DMS114 treated with DMSO at 0.1 percent for 48 hours (cell line): ENCODE measurements around the gene STK11.

Source experiments
- DNase-seq: peaks from one replicate; lab custom pipeline; 2025; ENCODE audit not compliant: unreplicated experiment; lab: John Stamatoyannopoulos, UW

Gene STK11

DNA sequence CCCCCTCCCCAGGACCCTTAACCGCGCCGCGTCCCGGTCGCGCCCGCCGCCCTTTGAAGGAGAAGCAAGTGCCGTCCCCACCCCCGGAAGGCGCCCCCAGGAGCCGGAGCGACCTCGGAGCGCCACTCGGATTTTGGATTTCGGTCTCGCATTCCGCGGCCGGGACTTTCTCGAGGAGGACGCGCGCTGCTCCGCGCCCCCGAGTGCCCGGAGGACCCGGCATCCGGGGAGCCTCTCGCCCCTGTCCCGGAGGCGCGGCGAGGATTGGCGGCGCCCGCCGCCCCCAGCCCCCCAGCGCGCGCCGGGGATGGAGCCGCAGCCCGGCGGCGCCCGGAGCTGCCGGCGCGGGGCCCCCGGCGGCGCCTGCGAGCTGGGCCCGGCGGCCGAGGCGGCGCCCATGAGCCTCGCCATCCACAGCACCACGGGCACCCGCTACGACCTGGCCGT lies 44.4 kb downstream of the STK11 start:
- DNase-seq = no peak

DNA sequence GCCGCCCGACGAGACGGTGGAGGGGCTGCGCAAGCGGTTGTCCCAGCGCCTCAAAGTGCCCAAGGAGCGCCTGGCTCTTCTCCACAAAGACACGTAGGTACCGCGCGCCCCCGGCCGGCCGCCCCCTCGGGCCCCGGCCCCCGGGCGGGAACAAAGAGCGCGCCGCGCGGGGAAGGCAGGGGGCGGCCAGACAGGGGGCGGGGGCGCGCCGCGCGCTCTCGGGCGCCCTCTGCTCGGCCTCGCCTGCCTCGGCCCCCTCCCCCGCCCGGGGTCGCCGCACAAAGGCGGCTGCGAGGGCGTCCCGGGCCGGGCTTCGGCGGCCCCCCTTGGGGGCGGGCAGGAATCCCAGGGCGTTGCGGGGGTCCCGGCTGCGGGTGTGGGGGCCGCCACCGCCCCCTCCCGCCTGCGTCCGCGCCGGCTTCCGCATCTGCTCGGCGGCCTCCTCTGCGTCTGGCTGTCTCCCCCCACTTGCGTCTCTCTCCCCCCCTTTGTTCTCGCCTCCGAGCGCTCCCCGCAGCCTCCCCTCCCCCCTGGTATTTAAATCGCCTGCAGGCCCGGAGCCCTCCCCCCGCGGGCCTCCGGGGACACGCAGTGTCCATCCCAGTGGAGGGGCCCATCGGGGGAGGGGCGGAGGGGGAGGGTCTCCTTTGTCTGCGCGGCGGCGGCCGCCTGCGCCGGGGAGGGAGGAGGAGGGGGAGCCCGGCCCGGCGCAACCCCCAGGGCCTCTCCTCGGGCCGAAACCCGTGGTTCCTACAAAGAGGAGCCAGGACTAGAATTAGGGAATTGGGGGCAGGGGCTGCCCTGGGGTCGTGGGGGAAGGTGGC lies 45.1 kb downstream of the STK11 start:
- DNase-seq = no peak

GRCh38 chr19:1251330-1252220 lies 46.0 kb downstream of the STK11 start:
- no peak for DNase-seq

DNA sequence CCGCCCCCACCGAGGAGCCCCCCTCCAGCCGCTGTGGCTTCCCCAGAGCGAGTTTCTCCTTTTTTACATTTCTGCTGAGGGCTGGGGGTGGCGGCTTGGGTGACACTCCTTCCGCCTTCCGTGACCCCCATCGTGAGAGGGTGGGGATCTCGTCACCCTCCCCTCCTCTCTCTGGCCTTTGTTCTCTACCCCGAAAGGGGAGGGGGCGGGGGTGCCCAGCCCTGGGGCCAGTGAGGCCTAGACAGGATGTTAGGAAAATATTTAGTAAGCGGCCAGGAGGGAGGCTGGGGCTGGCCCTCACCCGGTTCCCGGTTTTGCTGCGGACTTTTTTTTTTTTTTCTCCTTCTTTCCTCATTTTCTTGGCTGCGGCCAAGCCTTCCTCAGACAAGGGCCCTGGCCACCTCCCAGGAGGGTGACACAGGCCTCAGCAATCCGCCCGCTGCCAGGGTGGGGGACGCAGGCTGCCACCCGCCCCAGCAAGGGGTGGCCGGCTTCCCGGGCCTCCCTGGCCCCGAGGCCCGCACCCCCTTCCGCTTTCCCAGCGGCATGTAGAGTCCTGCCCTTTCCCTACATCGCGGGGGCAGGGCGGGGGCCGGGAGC lies 46.7 kb downstream of the STK11 start:
- no peak for DNase-seq

- no peak for DNase-seq
Measured at GRCh38 chr19:1252821-1253513, 47.4 kb downstream of the STK11 start.

- DNase-seq = no peak
Measured at GRCh38 chr19:1253514-1254080, 48.0 kb downstream of the STK11 start.

GRCh38 chr19:1254081-1254527 lies 48.5 kb downstream of the STK11 start:
- DNase-seq = no peak

DNA sequence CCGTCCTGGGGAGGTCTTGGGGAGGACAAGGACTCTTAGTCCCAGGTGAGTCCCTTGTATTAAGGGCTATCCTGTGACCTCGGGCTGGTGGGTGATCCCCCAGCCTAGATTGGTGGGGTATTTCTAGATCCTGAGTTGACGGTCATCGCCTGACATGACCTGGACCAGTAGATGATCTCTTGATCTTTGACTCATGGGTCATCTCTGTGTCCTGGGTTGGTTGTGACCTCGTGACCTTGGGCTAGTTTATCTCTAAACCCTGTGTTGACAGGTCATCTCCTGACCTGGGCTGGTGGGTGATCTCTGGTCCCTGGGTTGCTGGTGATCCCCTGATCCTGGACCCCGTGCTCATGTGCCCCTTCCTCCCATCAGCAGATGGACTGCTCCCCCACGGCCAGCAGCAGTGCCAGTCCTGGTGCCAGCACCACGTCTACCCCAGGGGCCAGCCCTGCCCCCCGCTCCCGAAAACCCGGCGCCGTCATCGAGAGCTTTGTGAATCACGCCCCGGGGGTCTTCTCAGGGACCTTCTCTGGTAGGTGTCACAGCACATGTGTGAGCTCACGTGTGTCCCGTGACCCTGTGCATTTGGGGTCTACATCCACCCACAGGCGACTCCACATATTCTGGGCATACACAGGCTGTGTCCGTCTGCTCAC lies 49.1 kb downstream of the STK11 start:
- DNase-seq = no peak

DNA sequence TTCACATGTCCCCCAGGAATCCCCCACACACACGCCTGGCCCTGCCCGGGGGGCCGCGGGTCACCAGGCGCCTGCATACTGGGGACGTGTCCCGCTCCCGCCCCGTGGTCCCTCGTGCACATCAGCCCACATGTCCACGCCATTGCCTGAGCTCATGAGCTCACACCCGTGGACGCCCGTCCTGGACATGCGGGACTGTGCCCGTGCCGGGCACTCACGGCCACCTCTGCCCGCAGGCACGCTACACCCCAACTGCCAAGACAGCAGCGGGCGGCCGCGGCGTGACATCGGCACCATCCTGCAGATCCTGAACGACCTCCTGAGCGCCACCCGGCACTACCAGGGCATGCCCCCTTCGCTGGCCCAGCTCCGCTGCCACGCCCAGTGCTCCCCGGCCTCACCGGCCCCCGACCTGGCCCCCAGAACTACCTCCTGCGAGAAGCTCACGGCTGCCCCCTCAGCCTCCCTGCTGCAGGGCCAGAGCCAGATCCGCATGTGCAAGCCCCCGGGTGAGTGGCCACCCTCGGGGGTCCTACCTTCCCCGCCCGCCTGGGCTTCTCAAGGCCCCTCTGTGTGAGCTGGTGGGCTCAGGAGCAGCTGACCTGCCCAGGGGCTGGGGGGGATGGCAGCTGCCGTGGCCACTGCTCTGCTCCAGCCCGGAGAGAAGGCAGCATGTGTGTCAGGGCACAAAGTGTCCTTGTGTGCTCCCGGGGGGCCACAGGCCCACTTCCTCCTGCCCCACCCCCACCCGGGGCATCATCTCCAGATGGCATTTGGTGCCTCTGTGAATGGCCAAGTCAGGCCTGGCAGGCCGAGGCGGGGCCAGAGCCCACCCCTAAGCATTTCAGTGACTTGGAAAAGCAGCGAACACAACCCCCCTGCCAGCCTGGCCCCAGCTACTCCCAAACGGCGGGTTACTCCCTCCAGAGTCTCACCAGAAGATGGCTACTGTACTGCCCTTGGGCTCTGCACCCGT lies 49.9 kb downstream of the STK11 start:
- DNase-seq = no peak

- no peak for DNase-seq
Measured at GRCh38 chr19:1256646-1257474, 51.3 kb downstream of the STK11 start.

GRCh38 chr19:1257475-1258162 lies 52.0 kb downstream of the STK11 start:
- DNase-seq = no peak

DNA sequence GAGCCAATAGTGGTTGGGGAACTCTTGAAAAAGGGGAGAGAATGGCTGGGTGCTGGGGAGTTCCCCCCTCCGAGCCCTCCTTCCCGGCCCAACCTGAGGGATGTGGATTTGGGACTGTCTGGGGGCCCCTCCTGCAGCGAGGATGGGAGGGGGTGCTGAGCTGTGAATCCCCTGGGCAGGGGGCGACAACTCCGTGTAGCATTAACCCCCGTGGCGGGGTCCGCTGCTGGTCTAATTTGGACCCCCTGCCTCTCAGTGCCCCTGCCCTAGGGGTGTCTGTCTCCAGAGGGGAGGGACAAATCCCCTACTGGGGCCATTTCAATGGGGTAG lies 52.5 kb downstream of the STK11 start:
- no peak for DNase-seq

- no peak for DNase-seq
Measured at GRCh38 chr19:1258707-1259205, 53.2 kb downstream of the STK11 start.

DNA sequence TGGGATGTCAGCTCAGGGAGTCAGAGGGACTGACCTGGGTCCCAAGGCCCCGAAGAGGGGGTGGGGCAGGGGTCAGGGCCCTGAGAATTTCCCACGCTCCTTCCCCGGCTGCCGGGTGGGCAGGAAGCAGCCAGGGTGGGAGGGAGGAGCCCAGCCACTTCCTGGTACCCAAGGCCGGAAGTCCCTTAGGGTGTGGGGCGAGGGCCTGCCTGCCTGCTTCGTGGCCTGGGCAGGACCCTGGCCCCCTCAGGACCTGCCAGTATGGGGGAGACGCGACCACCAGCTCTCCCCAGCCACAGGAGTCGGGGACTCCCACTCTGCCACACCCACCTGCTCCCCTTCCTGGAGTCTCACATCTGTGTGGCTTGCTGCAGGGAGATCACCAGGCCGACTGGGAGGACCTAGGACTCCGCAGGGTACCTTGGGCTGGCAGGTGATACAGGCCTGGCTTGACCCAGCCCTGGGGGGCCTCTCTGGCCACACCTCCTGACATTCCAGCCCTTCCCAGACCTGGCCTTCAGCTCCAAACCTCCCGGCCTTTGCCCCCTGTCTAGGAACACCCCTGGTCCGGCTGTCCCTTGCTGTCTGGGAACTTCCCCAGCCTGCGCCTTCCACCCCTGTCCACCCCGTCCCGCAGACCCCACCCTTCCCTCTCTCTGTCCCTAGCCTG lies 53.8 kb downstream of the STK11 start:
- no peak for DNase-seq

GRCh38 chr19:1259876-1260748 lies 54.5 kb downstream of the STK11 start:
- DNase-seq = no peak
